Measurements from ENCODE around the gene TMEM168. TPM values are rescaled to one million over a fixed set of nuclear protein-coding genes. Genes with fewer than 3 reads are reported as not detected.
"Not testable (repeated sequence)": the region's sequence is repeated elsewhere in the genome, so short reads cannot be mapped to it uniquely, and the experiment has no call there.

The TMEM168 gene
- total RNA-seq, 1 donor from 2014 or later: 9.5 TPM

DNA sequence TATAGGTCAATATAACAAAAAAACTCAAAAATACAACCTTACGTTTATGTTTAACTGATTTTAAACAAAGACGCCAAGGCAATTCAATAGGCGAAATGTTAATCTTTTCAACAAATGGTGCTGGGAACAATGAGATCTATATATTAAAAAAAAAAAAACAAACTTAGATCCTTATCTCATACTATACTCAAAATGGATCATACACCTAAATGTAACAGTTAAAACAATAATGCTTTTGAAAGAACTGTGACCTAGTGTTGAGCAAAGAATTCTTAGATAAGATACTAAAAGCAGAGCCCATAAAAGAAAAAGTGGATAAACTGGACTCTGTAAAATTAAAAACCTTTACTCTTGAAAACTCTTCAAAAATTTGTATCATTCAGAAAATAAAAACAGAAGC, 8.6 kb downstream of the TMEM168 start:
- DNase-seq (ENCODE audit: low read depth in 2 of 2): no peak

DNA sequence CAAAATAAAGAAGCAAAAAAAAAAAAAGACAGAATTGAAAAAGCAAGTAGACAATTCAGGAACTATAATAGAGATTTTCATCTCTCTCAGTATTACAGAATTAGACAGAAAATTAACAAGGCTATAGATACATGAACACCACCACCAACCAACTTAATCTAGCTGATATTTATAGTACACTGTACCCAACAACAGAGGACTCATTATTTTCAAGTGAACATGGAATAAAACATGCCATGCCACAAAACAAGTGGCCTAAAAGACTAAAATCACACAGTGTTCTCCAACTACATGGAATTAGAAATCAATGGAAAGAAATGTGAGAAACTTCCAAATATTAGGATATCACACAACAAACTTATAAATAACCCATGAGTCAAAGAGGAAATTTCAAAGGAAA, 9.1 kb downstream of the TMEM168 start:
- DNase-seq (ENCODE audit: low read depth in 2 of 2): no peak

DNA sequence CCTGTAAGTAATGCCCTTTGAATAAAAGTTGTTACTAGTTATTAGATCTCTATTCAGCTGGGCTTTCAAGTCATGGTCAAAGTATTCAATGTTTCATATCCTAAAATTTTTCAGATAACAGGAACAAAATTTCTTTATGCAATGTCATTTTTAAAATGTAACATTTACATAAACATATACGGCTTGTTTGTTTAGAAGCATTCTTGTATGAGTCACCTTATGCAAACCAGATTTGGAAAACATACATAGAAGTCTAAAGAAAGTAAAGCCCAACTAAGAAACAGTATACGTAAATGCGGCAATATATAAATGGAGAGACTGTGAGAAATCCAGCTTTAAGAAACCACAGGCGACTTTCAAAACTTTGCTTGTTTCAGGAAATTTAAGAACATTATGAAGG, 10.5 kb downstream of the TMEM168 start:
- DNase-seq (ENCODE audit: low read depth in 2 of 2): no peak

DNA sequence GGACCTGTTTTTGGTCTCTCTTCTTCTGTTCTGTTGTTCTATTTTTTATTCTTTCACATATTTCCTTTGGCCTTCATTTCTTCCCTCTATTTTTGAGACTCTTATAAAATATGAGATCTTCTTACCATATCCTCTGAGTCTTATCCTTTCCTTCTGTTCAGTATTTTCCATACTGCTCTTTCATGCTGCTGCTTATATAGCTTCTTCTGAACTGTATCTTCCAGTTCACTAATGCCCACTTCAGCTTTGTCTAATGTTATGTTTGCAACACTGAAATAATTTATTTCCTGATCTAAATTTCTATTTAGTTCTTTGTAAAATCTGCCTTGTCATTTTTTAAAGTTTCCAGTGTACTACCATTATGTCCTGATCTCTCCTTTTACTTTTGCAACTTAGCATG, 12.8 kb downstream of the TMEM168 start:
- DNase-seq (ENCODE audit: low read depth in 2 of 2): no peak

- no peak for DNase-seq (ENCODE audit: low read depth in 2 of 2)
Observed at GRCh38 chr7:112771166-112771565, 19.0 kb downstream of the TMEM168 start.

- no peak for DNase-seq (ENCODE audit: low read depth in 2 of 2)
Observed at GRCh38 chr7:112770051-112770450, 20.1 kb downstream of the TMEM168 start.

GRCh38 chr7:112765105-112765504, 25.1 kb downstream of the TMEM168 start:
- no peak for DNase-seq (ENCODE audit: low read depth in 2 of 2)

DNA sequence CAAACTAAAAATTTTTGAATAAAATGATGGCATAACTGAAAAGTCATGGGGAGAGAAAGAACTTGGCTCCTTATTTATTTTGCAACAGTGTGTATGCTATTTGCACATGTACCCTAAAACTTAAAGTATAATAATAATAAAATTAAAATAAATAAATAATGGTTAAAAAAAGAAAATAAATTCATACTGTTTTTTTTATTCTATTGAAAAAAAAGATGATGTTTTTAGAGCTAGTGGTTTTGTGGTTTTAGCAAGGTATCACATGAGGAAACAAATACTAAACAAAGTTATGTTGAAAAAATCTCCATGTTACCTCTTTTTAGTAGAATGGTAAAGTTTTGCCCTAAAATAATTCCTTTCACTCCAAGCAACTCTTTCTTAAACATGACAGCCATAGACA, 26.2 kb downstream of the TMEM168 start:
- DNase-seq (ENCODE audit: low read depth in 2 of 2): no peak

DNA sequence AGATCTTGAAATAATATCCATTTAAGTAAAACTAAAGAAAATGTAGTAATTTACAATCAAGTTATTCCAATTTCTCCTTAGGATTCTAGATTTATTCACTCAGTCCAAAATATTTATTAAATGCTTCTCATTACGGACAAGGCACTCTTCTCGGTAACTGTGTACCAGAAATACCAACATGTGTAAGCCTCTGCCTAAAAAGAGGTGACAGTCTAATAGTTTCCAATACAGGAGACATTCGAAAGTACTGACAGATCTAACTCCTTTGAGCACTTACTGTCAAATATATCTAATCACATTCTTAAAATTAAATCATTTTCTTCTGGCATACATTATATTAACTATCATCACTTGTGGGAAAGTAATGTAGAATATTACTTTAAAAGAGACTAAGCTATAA, 26.9 kb downstream of the TMEM168 start:
- DNase-seq (ENCODE audit: low read depth in 2 of 2): no peak

GRCh38 chr7:112759905-112760304, 30.3 kb downstream of the TMEM168 start:
- no peak for DNase-seq (ENCODE audit: low read depth in 2 of 2)

- DNase-seq (ENCODE audit: low read depth in 2 of 2): no peak
Observed at GRCh38 chr7:112757337-112757736, 32.9 kb downstream of the TMEM168 start.

GRCh38 chr7:112753298-112753697, 36.9 kb downstream of the TMEM168 start:
- no peak for DNase-seq (ENCODE audit: low read depth in 2 of 2)

DNA sequence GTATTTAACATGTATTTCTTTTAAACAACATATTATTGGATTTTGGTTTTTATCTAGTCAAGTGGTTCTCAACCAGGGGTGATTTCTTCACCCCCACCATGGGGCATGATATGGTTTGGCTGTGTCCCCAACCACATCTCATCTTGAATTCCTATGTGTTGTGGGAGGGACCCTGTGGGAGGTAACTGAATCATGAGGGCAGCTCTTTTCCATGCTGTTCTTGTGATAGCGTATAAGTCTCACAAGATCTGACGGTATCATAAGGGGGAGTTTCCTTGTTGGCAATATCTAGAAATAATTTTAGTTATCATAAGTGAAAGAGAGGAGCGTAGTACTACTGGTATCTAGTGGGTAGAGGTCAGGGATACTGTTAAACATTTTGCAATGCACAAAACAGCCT, 37.6 kb downstream of the TMEM168 start:
- DNase-seq (ENCODE audit: low read depth in 2 of 2): no peak

- no peak for DNase-seq (ENCODE audit: low read depth in 2 of 2)
Observed at GRCh38 chr7:112749775-112750174, 40.4 kb downstream of the TMEM168 start.

- no peak for DNase-seq (ENCODE audit: low read depth in 2 of 2)
Observed at GRCh38 chr7:112748381-112748780, 41.8 kb downstream of the TMEM168 start.

DNA sequence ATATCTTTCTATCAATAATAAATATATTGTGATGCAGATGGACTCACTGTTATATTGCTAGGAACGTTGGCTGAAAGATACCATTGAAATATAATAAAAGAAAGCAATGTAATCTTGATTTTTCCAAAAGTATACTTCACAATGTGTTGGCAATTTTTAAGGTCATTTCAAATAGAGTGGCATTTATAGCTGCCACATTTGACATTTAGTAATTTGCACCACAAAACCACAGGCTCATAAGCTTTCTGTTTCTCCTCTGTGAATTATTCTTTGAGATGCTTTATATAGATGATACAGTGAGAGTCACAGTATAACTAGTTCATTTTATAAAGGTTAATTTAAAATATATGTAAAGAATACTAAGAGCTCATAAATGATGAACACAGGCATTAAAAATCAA, 44.6 kb downstream of the TMEM168 start:
- no peak for DNase-seq (ENCODE audit: low read depth in 2 of 2)

- DNase-seq (ENCODE audit: low read depth in 2 of 2): no peak
Observed at GRCh38 chr7:112744818-112745217, 45.4 kb downstream of the TMEM168 start.

DNA sequence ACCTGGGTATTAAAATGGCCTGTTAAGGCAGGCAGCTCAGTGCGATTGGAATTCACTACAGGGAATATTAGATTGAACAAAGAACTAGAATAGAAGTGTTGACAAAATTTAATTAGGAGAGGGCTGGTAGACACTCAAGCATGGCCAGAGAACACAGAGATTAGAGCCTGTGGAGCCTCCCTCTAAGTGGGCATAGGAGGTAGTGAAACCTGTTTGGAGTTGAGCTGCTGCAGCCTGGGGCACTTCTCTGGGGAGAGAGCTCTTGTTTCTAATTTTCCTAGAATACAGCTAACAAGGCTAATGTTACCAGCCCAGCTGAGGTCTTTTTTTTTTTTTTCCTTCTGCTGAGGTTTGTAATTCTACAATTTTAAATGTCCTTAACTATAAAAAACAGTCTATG, 46.4 kb downstream of the TMEM168 start:
- no peak for DNase-seq (ENCODE audit: low read depth in 2 of 2)

DNA sequence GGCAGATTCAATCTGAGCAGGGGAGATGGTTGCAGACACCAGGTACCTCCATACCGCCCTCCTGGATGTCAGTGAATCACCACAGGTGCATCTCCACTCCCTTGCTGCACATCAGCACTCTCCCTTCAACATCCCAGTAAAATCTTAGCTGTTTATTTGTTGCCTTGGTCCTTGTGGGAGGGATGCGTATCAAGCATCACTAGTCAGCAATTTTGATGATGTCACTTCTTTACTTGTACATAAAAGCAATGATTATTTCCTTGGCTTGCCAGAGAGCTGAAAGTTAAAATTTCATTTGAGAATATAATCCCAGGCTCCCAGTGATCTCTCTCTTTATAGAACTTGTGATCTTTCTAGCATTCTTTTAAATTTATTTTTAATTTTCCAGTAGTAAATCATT, 49.5 kb downstream of the TMEM168 start:
- no peak for DNase-seq (ENCODE audit: low read depth in 2 of 2)

- no peak for DNase-seq (ENCODE audit: low read depth in 2 of 2)
Observed at GRCh38 chr7:112739436-112740180, 50.6 kb downstream of the TMEM168 start.

- no peak for DNase-seq (ENCODE audit: low read depth in 2 of 2)
Observed at GRCh38 chr7:112735261-112735660, 54.9 kb downstream of the TMEM168 start.

DNA sequence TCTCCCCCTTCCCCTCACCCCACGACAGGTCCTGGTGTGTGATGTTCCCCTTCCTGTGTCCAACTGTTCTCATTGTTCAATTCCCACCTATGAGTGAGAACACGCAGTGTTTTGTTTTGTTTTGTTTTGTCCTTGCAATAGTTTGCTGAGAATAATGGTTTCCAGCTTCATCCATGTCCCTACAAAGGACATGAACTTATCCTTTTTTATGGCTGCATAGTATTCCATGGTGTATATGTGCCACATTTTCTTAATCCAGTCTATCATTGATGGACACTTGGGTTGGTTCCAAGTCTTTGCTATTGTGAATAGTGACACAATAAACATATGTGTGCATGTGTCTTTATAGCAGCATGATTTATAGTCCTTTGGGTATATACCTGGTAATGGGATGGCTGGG, 58.9 kb downstream of the TMEM168 start:
- DNase-seq (ENCODE audit: low read depth in 2 of 2): not testable (repeated sequence)

GRCh38 chr7:112726076-112726475, 64.1 kb downstream of the TMEM168 start:
- no peak for DNase-seq (ENCODE audit: low read depth in 2 of 2)

- peak in 1 of 2 donors; percentile 39 for DNase-seq (ENCODE audit: low read depth in 2 of 2)
Observed at GRCh38 chr7:112723416-112723815, 66.8 kb downstream of the TMEM168 start.
